Inflammatory macrophage treated with lipopolysaccharide for 4 hours (primary cell): ENCODE results near the gene GIPC1.
A peak's percentile ranks its signal among the peaks of the same experiment; 100 is the strongest.

Experiments used
- DNase-seq: peaks from one replicate; pipeline ENCODE4 v3.0.0-alpha.2; 2020

Gene GIPC1

GRCh38 chr19:14432791-14433553, 63.0 kb downstream of the GIPC1 start, which contains the start of gene PKN1:
PKN1 (plus strand) TSS chr19:14433306; CDS start chr19:14433522, 216 bp downstream.
- DNase-seq, result peak; percentile 30

GRCh38 chr19:14430712-14431111, 65.2 kb downstream of the GIPC1 start:
- DNase-seq, result no peak

GRCh38 chr19:14428882-14429416, 67.0 kb downstream of the GIPC1 start:
- DNase-seq, result no peak
